ENCODE measurements around the gene WDR86. TPM values are rescaled to one million over a fixed set of nuclear protein-coding genes. Genes with fewer than 3 reads are reported as not detected.

The WDR86 gene
- polyA plus RNA-seq, 1 donor from 2014 or later: 46.2 TPM

GRCh38 chr7:151391358-151391730, 18.5 kb downstream of the WDR86 start:
- no peaks in the 10 kb centered on the region for H3K79me2 ChIP-seq (replicated peaks; ENCODE audit: insufficient read depth, low read length)
- no peaks in the 10 kb centered on the region for H3F3A ChIP-seq (ENCODE audit: insufficient read depth, low read length, poor library complexity, severe bottlenecking)
- no peak overlapping the region for H3K4me3 ChIP-seq (ENCODE audit: low read length)
- no peak overlapping the region for H3K4me2 ChIP-seq (ENCODE audit: low read length)
- no peaks in the 10 kb centered on the region for H4K20me1 ChIP-seq (ENCODE audit: insufficient read depth)
- no peak for TF ChIP-seq REST (IDR thresholded peaks at IDR 0.05; ENCODE audit: borderline replicate concordance)
- no peak for TF ChIP-seq EP300 (conservative IDR thresholded peaks at IDR 0.05; ENCODE audit: poor library complexity, severe bottlenecking)
- no peak for TF ChIP-seq POLR2AphosphoS5 (IDR thresholded peaks at IDR 0.05)
- no peak for TF ChIP-seq TAF1 (IDR thresholded peaks at IDR 0.05; ENCODE audit: low read depth)
- no peak for TF ChIP-seq EZH2 (IDR thresholded peaks at IDR 0.05; ENCODE audit: borderline replicate concordance, insufficient read depth, low read length, poor library complexity, severe bottlenecking)
- TF ChIP-seq MXI1 (conservative IDR thresholded peaks at IDR 0.05; ENCODE audit: poor library complexity, severe bottlenecking): no peak
- H3K27me3 ChIP-seq (ENCODE audit: insufficient read depth, low read depth, low read length): no peaks in the 10 kb centered on the region
- no peaks in the 10 kb centered on the region for H3K9me3 ChIP-seq (ENCODE audit: low read length)
- H3K36me3 ChIP-seq (ENCODE audit: insufficient read depth, low read length): no peaks in the 10 kb centered on the region
- no peak overlapping the region for H3K27ac ChIP-seq (ENCODE audit: low read length)
- no peaks in the 10 kb centered on the region for H3K9me2 ChIP-seq (ENCODE audit: insufficient read depth, low read length)
- no peak overlapping the region for H3K9ac ChIP-seq (ENCODE audit: low read length)
- H2AFZ ChIP-seq (ENCODE audit: low read depth, low read length): no peak overlapping the region

GRCh38 chr7:151390598-151391357, 19.1 kb downstream of the WDR86 start:
- Histone ChIP-seq H3K79me2 (replicated peaks; ENCODE audit: insufficient read depth, low read length) (no peaks in the 10 kb centered on the region), H3K27me3 (ENCODE audit: insufficient read depth, low read depth, low read length) (no peaks in the 10 kb centered on the region), H3K4me3 (ENCODE audit: low read length) (no peak overlapping the region), H2AFZ (ENCODE audit: low read depth, low read length) (no peak overlapping the region), H3K9me3 (ENCODE audit: low read length) (no peaks in the 10 kb centered on the region), H3K9ac (ENCODE audit: low read length) (no peak overlapping the region), H3F3A (ENCODE audit: insufficient read depth, low read length, poor library complexity, severe bottlenecking) (no peaks in the 10 kb centered on the region), H3K36me3 (ENCODE audit: insufficient read depth, low read length) (no peaks in the 10 kb centered on the region), H3K27ac (ENCODE audit: low read length) (no peak overlapping the region), H3K4me2 (ENCODE audit: low read length) (no peak overlapping the region), H4K20me1 (ENCODE audit: insufficient read depth) (no peaks in the 10 kb centered on the region), H3K9me2 (ENCODE audit: insufficient read depth, low read length) (no peaks in the 10 kb centered on the region)
- TF ChIP-seq RAD21 (conservative IDR thresholded peaks at IDR 0.05) (no peak), MXI1 (conservative IDR thresholded peaks at IDR 0.05; ENCODE audit: poor library complexity, severe bottlenecking) (no peak), POLR2AphosphoS5 (IDR thresholded peaks at IDR 0.05) (no peak), TAF1 (IDR thresholded peaks at IDR 0.05; ENCODE audit: low read depth) (no peak), CTCF (IDR thresholded peaks at IDR 0.05; ENCODE audit: poor library complexity, severe bottlenecking) (no peak), EP300 (conservative IDR thresholded peaks at IDR 0.05; ENCODE audit: poor library complexity, severe bottlenecking) (no peak), SMC3 (conservative IDR thresholded peaks at IDR 0.05; ENCODE audit: poor library complexity) (no peak), REST (IDR thresholded peaks at IDR 0.05; ENCODE audit: borderline replicate concordance) (no peak), EZH2 (IDR thresholded peaks at IDR 0.05; ENCODE audit: borderline replicate concordance, insufficient read depth, low read length, poor library complexity, severe bottlenecking) (no peak)

Measured in neural cell (in vitro differentiated cells).